H1 (cell line): ENCODE results near the gene LRWD1. TPM values are rescaled to one million over a fixed set of nuclear protein-coding genes. Genes with fewer than 3 reads are reported as not detected.

Experiments
- ATF3 ChIP-seq: IDR thresholded peaks from 2 replicates; pipeline ENCODE4 v1.6.1; 2011; ENCODE audit warnings: low read depth, mild to moderate bottlenecking, low read length; ENCODE audit not compliant: insufficient read depth
- CHD1 ChIP-seq: IDR thresholded peaks from 2 replicates; pipeline ENCODE4 v1.6.1; 2012; ENCODE audit warnings: low read depth, low read length, improper control_type of control experiment
- KDM1A ChIP-seq: fragments of 200-600, 300-600 bp; sonication (generic); IDR thresholded peaks from 2 replicates; pipeline ENCODE4 v1.7.1; 2016; ENCODE audit warnings: mild to moderate bottlenecking, low read length, borderline replicate concordance
- SIX5 ChIP-seq: IDR thresholded peaks from 2 replicates; pipeline ENCODE4 v1.6.1; 2011; ENCODE audit warnings: mild to moderate bottlenecking, low read depth, low read length
- polyA plus RNA-seq, 7 experiments: library from polyadenylated mRNA; depleted of rRNA in 3 of 7; stranded (reverse) in 5 of 7; unstranded in 2 of 7; fragments of >200 nt in 5 of 7; fragments of 200-250 nt in 2 of 7; gene quantifications; 1 replicate in 5 of 7; 2 replicates in 1 of 7; 4 replicates in 1 of 7; pipeline versions ENCODE4 v1.2.1 to v1.2.3, GENCODE V29; 2011 to 2013; ENCODE audit warnings: missing spikeins in 2 of 7, mixed read lengths in 2 of 7
- total RNA-seq: library from RNA; stranded (reverse); fragmentation: NEBNext Ultra II Directional; extraction: Animal tissue kit (Norgen Biotek cat#: 25700); gene quantifications from 2 replicates; pipeline ENCODE4 v1.2.1, GENCODE V29; 2021

Gene LRWD1
- total and polyA plus RNA-seq, 2 of the 8 experiments (the other 6 are each of a cell fraction or from before 2014, with no cell fraction given): 23.4 to 26.8 TPM

GRCh38 chr7:102457352-102457924 is 7.3 kb upstream of the LRWD1 start (continued):
- TF ChIP-seq SIX5 (no peak), KDM1A (no peak), CHD1 (no peak), ATF3 (no peak)
